Measurements from ENCODE around the gene RAX2. TPM values are rescaled to one million over a fixed set of nuclear protein-coding genes. Genes with fewer than 3 reads are reported as not detected.

RAX2 gene
- total and polyA plus RNA-seq, 10 donors: not detected

GRCh38 chr19:3723110-3723488, 48.9 kb downstream of the RAX2 start:
- H3K27ac ChIP-seq: no peak overlapping the region
- 70 to 84% (median 77%) methylated on average over 5 of the region's 5 CpGs for WGBS, 5 donors
- H3K27me3 ChIP-seq (replicated peaks in 1 of 7): peaks cover 0 to 78% (median 45%) of the 10 kb centered on the region in 7 donors
- no peak for TF ChIP-seq CTCF (IDR thresholded peaks at IDR 0.05 in 8 of 11, conservative IDR thresholded peaks at IDR 0.05 in 3 of 11)
- no peak for TF ChIP-seq POLR2A (IDR thresholded peaks at IDR 0.05)
- TF ChIP-seq POLR2AphosphoS5 (IDR thresholded peaks at IDR 0.05): no peak
- H3K36me3 ChIP-seq: no peaks in the 10 kb centered on the region
- H3K9me3 ChIP-seq: no peaks in the 10 kb centered on the region
- peaks cover 4 to 33% (median 23%) of the 10 kb centered on the region in 6 donors for H3K4me1 ChIP-seq
- H3K4me3 ChIP-seq: no peak overlapping the region
- no peak for DNase-seq
- intact Hi-C loops (cut with DNase I; ENCODE audit: low total_unique reads): no loop called here

- DNase-seq: no peak
- Histone ChIP-seq H3K4me3 (peak overlapping the region in 2 of 8 donors; percentile 35 to 72), H3K4me1 (peaks cover 4 to 33% (median 23%) of the 10 kb centered on the region in 6 donors), H3K36me3 (no peaks in the 10 kb centered on the region), H3K27ac (no peak overlapping the region), H3K9me3 (no peaks in the 10 kb centered on the region), H3K27me3 (replicated peaks in 1 of 7) (peaks cover 0 to 78% (median 45%) of the 10 kb centered on the region in 7 donors)
- TF ChIP-seq POLR2A (IDR thresholded peaks at IDR 0.05) (no peak), CTCF (IDR thresholded peaks at IDR 0.05 in 8 of 11, conservative IDR thresholded peaks at IDR 0.05 in 3 of 11) (no peak), POLR2AphosphoS5 (IDR thresholded peaks at IDR 0.05) (no peak)
- intact Hi-C loops (cut with DNase I; ENCODE audit: low total_unique reads): no loop called here
- 1 to 13% (median 9%) methylated on average over 7 to 30 of the region's 30 CpGs for WGBS, 5 donors
Observed at GRCh38 chr19:3722443-3723109, 49.5 kb downstream of the RAX2 start.

GRCh38 chr19:3721887-3722442, 50.1 kb downstream of the RAX2 start:
- Histone ChIP-seq H3K4me1 (peaks cover 4 to 33% (median 23%) of the 10 kb centered on the region in 6 donors), H3K4me3 (peak overlapping the region in 7 of 8 donors; percentile 8 to 72 (median 34)), H3K27me3 (replicated peaks in 1 of 7) (peaks cover 0 to 78% (median 45%) of the 10 kb centered on the region in 7 donors), H3K36me3 (no peaks in the 10 kb centered on the region), H3K27ac (no peak overlapping the region), H3K9me3 (no peaks in the 10 kb centered on the region)
- TF ChIP-seq POLR2AphosphoS5 (IDR thresholded peaks at IDR 0.05) (no peak), POLR2A (IDR thresholded peaks at IDR 0.05) (no peak), CTCF (IDR thresholded peaks at IDR 0.05 in 8 of 11, conservative IDR thresholded peaks at IDR 0.05 in 3 of 11) (no peak)
- intact Hi-C loops (cut with DNase I; ENCODE audit: low total_unique reads): no loop called here
- no peak for DNase-seq
- WGBS, 5 donors: 3 to 7% (median 4%) methylated on average over 21 to 26 of the region's 26 CpGs

- Histone ChIP-seq H3K9me3 (no peaks in the 10 kb centered on the region), H3K4me1 (peaks cover 4 to 33% (median 23%) of the 10 kb centered on the region in 6 donors), H3K27ac (no peak overlapping the region), H3K4me3 (peak overlapping the region; percentile 8 to 72 (median 30)), H3K27me3 (replicated peaks in 1 of 7) (peaks cover 0 to 78% (median 45%) of the 10 kb centered on the region in 7 donors), H3K36me3 (no peaks in the 10 kb centered on the region)
- intact Hi-C loops (cut with DNase I; ENCODE audit: low total_unique reads): no loop called here
- TF ChIP-seq POLR2A (IDR thresholded peaks at IDR 0.05): peak in 1 of 3 donors; percentile 48
- peak in 1 of 11 experiments; percentile 11 for TF ChIP-seq CTCF (IDR thresholded peaks at IDR 0.05 in 8 of 11, conservative IDR thresholded peaks at IDR 0.05 in 3 of 11)
- TF ChIP-seq POLR2AphosphoS5 (IDR thresholded peaks at IDR 0.05): peak; percentile 65 to 71 (median 65)
- DNase-seq: peak; percentile 94
- 20 to 33% (median 22%) methylated on average over 29 to 46 of the region's 46 CpGs for WGBS, 5 donors
Observed at GRCh38 chr19:3721131-3721886, 50.7 kb downstream of the RAX2 start.
